GM21786 (cell line): ENCODE results near the gene INPP5A.
"Not testable (repeated sequence)": the region's sequence is repeated elsewhere in the genome, so short reads cannot be mapped to it uniquely, and the experiment has no call there.

ENCODE experiments used
- ATAC-seq: cut with Tn5 transposase; IDR thresholded peaks from one replicate; pipeline ENCODE4 v1.9.1; 2021; ENCODE audit not compliant: unreplicated experiment

INPP5A gene

DNA sequence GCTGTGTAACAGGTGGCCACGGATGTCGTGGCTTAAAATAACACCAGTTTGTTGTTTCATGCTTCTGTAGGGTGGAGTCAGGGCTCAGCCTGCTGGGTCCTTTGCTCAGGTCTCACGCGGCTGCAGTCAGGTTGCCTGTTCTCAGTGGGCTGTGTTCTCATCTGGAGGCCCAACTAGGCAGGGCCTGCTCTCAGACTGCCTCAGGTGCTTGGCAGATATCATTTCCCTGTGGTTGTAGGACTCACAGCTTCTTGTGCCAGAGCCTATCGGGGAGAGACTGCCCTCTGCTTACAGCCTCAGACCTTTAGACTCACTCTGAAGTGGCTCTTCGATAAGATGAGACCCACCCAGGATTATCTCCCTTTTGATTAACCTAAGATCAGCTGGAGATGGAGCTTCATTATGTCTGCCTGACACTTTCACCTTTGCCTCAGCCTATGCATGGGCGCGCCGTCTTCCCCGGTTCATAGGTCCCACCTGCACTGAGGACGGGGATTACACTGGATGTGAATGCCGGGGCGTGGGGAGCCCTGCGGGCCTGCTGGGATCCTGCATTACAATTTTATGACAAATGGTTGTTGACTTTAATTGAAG, 55.3 kb downstream of the INPP5A start:
- ATAC-seq, result no peak

DNA sequence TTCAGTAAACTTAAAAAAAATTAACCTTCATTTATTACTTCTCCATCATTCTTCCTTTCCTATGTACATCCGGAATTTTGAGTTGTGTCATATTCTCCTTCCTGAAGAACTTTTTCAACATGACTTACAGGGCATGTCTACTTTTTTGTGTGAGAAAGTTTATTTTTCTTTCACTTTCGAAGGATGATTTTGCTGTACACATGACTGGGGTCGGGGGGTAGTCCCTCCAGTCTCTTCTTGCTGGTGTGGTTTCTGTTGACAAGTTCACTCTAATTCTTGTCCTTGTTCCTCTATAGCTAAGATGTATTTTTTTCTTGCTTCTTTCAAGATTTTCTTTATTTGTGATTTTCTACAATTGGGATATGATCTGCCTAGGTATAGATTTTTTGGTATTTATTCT, 55.8 kb downstream of the INPP5A start:
- ATAC-seq, result peak; percentile 56

DNA sequence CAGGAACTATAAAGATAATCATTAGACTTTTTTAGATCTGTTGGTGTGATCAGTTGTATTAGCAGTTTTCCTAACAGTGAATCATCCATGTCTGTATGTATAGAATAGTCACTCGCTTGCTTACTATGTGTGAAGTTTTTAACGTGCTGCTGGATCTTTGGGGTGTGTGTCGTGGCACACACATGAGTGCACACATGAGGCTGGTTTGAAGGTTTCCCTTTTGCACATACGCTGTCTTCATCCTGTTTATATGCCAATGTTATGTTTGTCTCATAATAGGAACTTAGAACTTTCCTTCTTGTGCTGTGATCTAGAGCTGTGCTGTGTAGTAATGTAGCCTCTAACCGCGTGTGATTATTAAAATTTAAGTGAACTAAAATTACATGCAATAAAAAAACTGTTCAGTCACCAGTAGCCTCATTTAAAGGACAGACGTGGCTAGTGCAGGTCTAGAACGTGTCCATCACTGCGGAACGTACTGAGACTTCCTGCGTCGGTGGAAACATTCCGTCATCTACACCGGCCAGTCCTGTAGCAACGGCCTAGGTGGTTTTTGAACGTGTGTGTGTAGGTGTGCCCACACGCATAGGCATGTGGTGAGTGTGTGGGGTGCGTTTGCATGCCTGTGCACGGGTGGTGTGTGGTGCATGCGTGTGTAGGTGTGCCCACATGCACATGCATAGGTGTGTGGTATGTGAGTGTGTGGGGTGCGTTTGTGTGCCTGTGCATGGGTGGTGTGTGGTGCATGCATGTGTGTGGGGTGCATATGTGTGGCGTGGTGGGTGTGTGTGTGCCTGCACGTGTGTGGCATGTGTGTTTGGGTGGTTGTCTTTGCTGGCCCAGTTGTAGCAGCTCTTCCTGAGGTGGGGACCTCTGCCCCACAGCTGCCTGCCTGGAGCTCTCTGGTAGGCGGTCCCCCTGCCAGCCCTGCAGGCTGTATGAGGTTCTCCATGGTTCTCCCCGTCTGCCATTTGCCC, 56.6 kb downstream of the INPP5A start:
- peak; percentile 67 for ATAC-seq

DNA sequence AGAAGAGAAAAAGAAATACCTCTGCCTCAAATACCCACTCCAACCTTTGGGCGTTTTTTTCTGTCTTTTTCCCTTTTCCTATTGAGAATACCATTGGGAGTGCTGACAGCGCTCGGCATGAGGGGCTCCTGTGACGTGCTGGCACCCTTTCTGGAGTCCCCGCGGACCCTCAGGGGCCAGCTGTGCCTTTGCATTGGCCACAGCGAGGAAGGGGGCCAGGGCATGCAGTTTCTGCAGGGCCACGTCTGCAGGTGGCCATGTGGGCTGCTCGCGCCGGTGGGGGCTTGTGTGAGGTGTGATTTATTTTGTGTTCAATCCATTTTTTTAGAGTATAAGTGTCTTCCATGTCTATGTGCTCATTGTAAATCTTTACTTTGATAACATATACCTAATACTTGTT, 57.4 kb downstream of the INPP5A start:
- no peak for ATAC-seq

DNA sequence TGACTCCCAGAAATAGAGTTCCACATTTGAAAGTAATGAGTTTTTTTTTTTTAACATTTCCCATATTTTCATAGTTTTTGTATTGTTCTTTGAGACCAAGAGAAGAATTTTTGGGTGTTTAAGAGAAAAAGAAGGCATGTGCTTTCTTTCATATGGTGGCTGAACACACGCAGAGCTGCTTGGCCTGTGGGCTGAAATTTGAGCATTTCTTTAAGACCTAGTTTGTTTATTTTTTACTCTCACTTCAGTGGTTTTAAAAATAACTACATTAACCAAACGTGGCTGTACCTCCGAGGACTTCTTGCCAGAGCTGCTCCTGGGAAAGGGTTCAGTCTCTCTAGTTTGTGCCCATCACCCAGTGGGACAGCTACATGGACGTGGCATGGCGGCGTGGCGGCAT, 58.3 kb downstream of the INPP5A start:
- no peak for ATAC-seq

DNA sequence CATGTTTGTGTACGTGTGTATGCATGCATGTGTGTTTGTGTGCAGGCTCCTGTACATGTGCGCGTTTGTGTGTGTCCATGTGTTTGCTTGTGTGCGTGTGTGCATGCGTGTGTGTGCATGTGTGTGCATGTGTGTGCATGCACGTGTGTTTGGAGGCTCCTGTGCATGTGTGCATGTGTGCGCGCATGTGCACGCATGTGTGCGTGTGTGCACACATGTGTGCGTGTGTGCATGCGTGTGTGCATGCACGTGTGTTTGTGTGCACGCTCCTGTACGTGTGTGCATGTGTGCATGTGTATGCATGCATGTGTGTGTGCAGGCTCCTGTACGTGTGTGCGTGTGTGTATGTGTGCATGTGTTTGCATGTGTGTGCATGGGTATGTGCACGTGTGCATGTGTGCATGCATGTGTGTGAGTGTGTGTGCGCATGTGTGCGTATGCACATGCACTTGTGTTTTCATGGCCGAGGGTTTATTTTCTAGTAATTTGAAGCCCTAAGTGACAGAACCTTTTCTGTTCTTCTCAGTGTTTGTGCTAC, 59.2 kb downstream of the INPP5A start:
- no peak for ATAC-seq

DNA sequence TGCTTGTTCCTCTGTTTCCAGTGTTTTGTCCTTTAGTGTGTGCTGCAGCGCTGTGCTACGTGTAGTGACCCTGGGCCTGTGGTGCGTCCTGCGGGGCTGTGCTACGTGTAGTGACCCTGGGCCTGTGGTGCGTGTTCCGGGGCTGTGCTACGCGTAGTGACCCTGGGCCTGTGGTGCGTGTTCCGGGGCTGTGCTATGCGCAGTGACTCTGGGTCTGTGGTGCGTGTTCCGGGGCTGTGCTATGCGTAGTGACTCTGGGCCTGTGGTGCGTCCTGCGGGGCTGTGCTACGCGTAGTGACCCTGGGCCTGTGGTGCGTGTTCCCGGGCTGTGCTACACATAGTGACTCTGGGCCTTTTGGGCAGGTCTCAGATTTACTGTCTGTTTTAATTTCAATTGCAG, 60.1 kb downstream of the INPP5A start:
- no peak for ATAC-seq

DNA sequence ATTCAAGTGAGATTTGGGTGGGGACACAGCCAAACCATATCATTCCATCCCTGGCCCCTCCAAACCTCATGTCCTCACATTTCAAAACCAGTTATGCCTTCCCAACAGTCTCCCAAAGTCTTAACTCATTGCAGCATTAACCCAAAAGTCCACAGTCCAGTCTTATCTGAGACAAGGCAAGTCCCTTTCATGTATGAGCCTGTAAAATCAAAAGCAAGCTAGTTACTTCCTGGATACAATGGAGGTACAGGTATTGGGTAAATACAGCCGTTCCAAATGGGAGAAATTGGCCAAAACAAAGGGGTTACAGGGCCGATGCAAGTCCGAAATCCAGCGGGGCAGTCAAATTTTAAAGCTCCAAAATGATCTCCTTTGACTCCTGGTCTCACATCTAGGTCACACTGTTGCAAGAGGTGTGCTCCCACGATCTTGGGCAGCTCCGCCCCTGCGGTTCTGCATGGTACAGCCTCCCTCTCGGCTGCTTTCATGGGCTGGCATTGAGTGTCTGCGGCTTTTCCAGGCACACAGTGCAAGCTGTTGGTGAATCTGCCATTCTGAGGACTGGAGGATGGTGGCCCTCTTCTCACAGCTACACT, 61.5 kb downstream of the INPP5A start:
- not testable (repeated sequence) for ATAC-seq

DNA sequence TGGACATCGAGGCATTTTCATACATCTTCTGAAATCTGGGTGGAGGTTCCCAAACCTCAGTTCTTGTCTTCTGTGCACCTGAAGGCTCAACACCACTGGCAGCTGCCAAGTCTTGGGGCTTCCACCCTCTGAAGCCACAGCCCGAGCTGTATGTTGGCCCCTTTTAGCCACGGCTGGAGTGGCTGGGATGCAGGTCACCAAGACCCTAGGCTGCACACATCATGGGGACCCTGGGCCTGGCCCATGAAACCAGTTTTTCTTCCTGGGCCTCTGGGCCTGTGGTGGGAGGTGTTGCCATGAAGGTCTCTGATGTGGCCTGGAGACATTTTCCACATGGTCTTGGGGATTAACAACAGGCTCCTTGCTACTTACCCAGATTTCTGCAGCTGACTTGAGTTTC, 62.1 kb downstream of the INPP5A start:
- no peak for ATAC-seq

DNA sequence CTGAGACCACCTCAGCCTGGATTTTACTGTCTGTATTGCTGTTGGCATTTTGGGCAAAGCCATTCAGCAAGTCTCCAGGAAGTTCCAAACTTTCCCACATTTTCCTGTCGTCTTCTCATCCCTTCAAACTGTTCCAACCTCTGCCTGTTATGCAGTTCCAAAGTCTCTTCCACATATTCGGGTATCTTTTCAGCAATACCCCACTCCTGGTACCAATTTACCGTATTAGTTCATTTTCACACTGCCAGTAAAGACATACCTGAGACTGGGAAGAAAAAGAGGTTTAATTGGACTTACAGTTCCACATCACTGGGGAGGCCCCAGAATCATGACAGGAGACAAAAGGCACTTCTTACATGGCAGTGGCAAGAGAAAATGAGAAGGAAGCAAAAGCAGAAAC, 62.8 kb downstream of the INPP5A start:
- ATAC-seq, result no peak

DNA sequence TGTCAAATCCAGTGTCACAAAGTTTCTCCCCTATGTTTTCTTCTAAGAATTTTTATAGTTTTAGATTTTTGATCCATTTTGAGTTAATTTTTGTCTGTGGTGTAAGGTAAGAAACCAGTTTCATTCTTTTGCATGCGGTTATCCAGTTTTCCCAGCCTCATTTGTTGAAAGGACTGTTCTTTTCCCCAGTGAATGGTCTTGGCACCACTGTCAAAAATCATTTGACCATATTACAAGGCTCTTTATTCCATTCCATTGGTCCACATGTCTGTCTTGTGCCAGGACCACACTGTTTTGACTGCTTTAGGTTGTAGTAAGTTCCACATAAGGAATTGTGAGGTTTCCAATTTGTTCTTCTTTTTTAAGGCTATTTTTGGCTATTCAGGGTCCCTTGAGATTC, 64.0 kb downstream of the INPP5A start:
- ATAC-seq, result no peak

DNA sequence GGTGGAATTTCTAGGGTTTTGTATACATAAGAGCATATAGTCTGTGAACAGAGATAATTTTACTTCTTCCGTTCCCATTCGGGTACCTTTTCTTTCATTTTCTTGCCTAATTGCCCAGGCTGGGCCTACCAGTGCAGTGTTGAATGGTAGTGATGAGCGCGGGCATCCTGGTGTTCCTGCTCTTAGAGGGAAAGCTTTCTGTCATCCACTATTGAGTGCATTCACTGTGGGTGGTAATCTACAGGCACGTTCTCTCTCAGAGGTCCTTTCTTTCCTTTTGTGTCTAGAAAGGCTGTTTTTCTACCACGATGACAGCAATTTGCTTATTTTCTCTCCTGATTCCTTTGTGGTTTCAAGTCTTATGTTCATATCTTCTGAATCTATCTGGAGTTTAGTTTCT, 65.0 kb downstream of the INPP5A start:
- ATAC-seq, result no peak

DNA sequence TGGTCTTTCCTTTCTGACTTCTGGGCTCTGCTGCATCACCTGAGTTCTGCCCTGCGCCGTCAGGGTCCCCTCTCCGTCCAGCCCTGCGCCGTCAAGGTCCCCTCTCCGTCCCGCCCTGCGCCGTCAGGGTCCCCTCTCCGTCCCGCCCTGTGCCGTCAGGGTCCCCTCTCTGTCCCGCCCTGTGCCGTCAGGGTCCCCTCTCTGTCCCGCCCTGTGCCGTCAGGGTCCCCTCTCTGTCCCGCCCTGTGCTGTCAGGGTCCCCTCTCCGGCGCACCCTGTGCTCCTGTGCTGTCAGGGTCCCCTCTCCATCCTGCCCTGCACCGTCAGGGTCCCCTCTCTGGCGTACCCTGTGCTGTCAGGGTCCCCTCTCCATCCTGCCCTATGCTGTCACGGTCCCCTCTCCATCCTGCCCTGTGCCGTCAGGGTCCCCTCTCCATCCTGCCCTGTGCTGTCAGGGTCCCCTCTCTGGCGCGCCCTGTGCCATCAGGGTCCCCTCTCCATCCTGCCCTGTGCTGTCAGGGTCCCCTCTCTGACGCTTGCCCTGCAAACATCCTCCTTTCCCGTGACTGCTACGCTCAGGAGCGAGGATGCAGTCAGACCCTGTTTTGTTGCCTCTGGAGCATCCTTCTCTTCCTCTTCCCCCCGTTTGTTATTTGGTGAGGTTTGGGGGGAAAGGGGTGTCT, 66.4 kb downstream of the INPP5A start:
- no peak for ATAC-seq

DNA sequence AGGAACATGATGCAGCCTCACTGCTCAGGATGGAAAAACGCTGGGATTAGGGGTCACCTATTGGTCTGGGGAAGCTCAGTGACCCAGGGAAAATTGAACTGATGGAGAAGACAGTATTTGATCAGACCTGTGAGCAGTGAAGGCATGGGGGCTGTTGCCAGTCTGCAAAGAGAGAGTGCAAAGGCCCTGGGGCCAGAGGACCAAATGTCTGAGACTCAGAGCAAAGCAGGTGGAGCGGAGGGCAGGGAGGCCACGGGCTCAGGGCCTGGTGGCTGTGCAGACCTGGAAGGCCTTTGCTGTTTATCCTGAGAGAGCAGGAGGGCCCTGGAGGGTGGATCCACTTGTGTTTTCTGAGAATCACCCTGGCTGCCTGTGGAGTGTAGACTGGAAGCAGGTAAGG, 67.1 kb downstream of the INPP5A start:
- ATAC-seq, result no peak

DNA sequence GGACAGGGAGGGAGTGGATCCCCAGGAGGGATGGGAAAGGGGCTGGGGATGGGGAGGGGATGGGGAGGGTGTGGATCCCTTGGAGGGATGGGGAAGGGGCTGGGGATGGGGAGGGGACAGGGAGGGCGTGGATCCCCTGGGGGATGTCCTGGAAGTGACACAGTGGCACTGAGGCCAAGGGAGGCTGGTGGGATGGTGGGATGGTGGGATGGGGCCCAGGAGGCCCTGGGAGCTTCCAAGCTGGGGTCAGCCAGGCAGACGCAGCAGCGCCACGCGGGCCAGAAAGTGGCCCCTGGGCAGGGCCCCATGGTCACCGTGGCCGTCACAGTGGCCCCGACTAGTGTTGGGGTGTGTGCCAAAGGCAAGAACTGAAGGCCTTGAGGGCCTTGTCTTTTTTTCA, 67.8 kb downstream of the INPP5A start:
- no peak for ATAC-seq

DNA sequence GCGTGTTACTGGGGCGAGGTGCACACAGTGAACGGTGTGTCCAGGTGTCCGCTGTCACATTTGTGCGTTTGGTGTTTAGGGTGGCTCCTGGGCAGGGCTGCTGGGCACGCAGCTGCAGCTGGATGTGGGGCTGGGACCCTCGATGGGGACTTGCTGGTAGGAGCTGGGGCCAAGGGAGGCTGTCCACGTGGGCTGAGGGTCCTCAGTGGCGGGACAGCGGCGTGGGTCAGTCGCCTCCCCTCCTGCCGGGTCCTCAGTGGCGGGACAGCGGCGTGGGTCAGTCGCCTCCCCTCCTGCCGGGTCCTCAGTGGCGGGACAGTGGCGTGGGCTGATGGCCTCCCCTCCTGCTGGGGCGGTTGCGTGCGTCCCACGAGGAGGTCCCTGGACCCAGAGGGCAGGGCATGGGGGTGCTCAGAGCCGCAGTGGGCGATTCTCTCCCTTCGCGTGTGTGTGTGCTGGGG, 68.5 kb downstream of the INPP5A start:
- no peak for ATAC-seq

DNA sequence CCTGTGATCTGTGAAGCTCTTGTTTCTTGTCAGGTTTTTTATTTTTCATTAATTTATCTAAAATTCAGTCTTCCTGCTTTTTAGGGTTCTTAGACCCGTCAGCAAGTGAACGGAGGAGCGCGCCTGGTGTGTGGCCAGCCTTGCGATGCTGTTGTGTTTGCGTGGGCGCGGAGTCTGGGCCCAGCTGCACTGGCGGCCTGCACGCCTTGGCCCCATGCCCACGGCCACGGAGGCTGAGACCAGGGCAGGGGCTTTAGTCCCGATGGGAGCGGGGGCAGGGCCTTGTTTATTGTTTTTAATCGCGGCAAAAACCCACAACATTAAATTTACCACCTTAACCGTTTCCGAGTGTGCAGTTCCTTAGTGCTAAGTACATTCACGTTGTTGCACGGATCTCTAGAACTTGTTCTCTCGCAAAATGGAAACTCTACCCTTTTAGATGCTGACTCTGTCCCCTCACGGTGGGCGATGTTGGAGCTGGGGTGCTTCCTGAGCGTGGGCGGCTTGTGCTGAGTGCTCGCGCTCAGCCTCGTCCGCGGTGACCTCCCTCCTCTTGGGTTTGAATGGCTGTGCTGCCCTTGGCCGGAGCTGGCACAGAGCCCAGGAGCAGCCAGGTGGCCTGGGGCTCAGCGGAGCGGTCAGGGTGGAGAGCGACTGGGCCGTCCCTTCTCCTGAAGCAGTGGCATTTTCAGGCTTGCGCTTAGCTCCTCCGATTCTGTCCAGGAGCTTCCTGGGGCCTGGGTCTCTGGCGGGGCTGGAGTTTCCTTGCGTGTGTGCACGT, 69.1 kb downstream of the INPP5A start:
- no peak for ATAC-seq

DNA sequence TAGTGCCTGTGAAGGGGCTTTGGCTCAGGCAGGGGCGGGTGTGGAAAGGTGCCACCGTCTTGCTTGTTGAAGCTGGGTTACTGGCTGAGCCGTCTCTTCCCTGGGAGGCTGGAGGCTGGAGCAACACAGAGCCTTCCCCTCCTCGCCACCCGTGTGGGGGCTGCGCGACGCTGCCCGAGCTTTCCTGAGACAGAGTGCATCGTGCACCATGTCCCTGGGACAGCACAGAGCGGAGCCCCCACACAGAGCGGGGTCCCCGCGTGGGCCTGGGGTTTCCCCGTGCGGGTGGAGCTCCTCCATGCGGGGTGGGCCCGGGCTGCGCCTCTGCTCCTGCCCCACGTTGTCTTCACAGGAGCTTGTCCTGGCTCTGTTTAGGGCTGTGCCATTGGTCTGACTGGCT, 69.9 kb downstream of the INPP5A start:
- ATAC-seq, result no peak

DNA sequence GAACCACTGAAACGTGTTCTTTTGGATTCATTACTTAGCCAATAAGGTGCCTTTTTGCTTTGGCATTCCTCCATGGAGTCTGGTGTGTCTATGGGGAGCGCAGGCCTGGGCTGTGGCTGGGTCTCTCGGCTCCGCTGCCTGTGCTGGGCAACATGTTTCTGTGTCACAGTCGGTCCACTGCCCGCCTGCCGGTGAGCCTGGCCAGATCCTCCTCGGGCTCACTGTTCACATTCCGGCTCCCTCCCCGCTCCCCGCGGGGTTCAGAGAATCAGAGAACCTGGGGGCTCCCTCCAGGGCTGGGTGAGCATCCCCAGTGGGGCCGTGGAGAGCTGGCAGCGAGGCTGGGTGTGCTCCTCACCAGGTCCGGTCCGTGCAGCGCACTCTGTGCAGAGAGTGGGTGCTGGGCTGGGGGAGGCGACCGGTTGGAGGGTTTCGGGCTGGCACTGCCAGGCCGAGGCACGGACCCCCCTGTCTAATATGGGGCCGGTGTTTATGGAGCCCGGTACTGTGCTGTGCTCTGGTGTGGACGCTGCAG, 70.4 kb downstream of the INPP5A start:
- no peak for ATAC-seq

DNA sequence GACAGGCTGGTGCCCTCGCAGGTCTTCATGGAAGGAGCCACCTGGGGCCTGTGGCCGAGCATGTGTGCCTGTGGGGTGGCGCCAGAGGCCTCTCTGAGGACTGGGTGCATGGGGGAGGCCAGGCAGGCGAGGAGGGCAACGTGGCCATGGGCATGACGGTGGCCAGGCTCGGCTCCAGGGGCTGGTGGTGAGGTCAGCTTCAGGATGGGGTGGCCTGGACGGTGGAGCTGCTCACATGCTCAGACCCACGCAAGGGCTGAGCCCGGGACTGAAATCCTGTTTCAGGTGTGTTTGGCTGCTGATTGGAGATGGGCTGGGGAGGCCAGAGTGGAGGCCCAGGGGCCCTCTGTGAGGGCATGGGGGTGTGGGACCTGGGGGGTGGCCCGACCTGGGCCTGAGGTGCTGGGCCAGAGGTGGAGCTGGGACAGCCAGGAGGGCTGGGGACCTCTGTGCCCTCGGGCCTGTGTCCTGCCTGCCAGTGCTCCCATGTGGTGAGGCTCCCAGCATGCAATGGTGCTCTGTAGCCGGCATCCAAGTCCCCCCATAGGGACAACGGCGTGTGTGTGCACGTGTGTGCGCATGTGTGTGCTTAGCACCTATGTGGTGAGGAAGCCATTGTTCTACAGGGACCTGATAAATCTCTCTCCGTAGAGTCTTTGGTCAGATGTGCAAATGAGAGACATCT, 71.1 kb downstream of the INPP5A start:
- no peak for ATAC-seq
